M059J (cell line): ENCODE data around the gene BCKDHA. TPM values are rescaled to one million over a fixed set of nuclear protein-coding genes. Genes with fewer than 3 reads are reported as not detected.
A peak's percentile ranks its signal among the peaks of the same experiment; 100 is the strongest.
"Not testable (repeated sequence)": the region's sequence is repeated elsewhere in the genome, so short reads cannot be mapped to it uniquely, and the experiment has no call there.

ENCODE experiments used
- DNase-seq: peaks from one replicate; pipeline ENCODE4 v3.0.0-alpha.2; 2012; ENCODE audit warnings: low read depth
- total RNA-seq: library from RNA; depleted of rRNA; stranded (reverse); fragments of >200 nt; shearing (Covaris generic); gene quantifications from 2 replicates; pipeline ENCODE4 v1.2.3, GENCODE V29; 2014; rRNA removed

Gene BCKDHA
- total RNA-seq, 1 experiment from 2014 or later: 18.3 TPM

- no peak for DNase-seq
Measured at GRCh38 chr19:41443813-41444455, 46.3 kb downstream of the BCKDHA start.

GRCh38 chr19:41445575-41445974, 48.0 kb downstream of the BCKDHA start:
- DNase-seq: no peak

GRCh38 chr19:41447732-41448332, 50.2 kb downstream of the BCKDHA start:
- DNase-seq: no peak

GRCh38 chr19:41449079-41449864, 51.7 kb downstream of the BCKDHA start:
- DNase-seq: peak; percentile 56

- DNase-seq: no peak
Measured at GRCh38 chr19:41449865-41450178, 52.2 kb downstream of the BCKDHA start.

- DNase-seq: no peak
Measured at GRCh38 chr19:41452584-41453275, 55.1 kb downstream of the BCKDHA start.

GRCh38 chr19:41455936-41456335, 58.3 kb downstream of the BCKDHA start:
- no peak for DNase-seq

GRCh38 chr19:41456342-41456918, 58.8 kb downstream of the BCKDHA start:
- DNase-seq: peak; percentile 36

- DNase-seq: no peak
Measured at GRCh38 chr19:41457241-41457640, 59.6 kb downstream of the BCKDHA start.

GRCh38 chr19:41462497-41462896, 64.9 kb downstream of the BCKDHA start:
- DNase-seq: no peak

GRCh38 chr19:41463257-41464256, 65.9 kb downstream of the BCKDHA start:
- DNase-seq: not testable (repeated sequence)

Other genes with a start within 250 kb of the BCKDHA start
- gene CYP2S1, start 204.6 kb upstream of the BCKDHA start, total RNA-seq: 5.6 and 7.3 TPM in 2 replicates
- gene AXL, start 178.6 kb upstream of the BCKDHA start, total RNA-seq: 237 and 362 TPM in 2 replicates
- gene HNRNPUL1, start 133.4 kb upstream of the BCKDHA start, total RNA-seq: 94.9 and 143 TPM in 2 replicates
- gene CCDC97, start 87.6 kb upstream of the BCKDHA start, total RNA-seq: 5.6 and 7.2 TPM in 2 replicates
- 10.1 and 22.9 TPM in 2 replicates for gene TGFB1, start 43.9 kb upstream of the BCKDHA start, total RNA-seq
- gene B9D2, start 33.7 kb upstream of the BCKDHA start, total RNA-seq: 8.2 and 9.9 TPM in 2 replicates
- gene TMEM91, start 21.3 kb upstream of the BCKDHA start, total RNA-seq: 0.17 and 2.4 TPM in 2 replicates
- gene EXOSC5, start 459 bp upstream of the BCKDHA start, total RNA-seq: 25.2 and 28.5 TPM in 2 replicates
- gene B3GNT8, start 29.6 kb downstream of the BCKDHA start, total RNA-seq: not detected in 2 replicates
- gene DMAC2, start 42.1 kb downstream of the BCKDHA start, total RNA-seq: 52.1 and 57.2 TPM in 2 replicates
- gene ERICH4, start 45.3 kb downstream of the BCKDHA start, total RNA-seq: not detected in 2 replicates
- not detected in 2 replicates for gene CEACAM21, start 178.3 kb downstream of the BCKDHA start, total RNA-seq
- gene CEACAM4, start 229.3 kb downstream of the BCKDHA start, total RNA-seq: not detected in 2 replicates